Keratinocyte (primary cell): ENCODE results near the gene PRKCE.

Experiments used
- CTCF ChIP-seq, 3 experiments: IDR thresholded peaks in 1 of 3; conservative IDR thresholded peaks in 1 of 3; optimal IDR thresholded peaks in 1 of 3; 2 replicates in 2 of 3; 3 replicates in 1 of 3; pipeline versions ENCODE3 to v1.5.1; 2011; ENCODE audit warnings: low read length in 3 of 3, mild to moderate bottlenecking in 3 of 3, moderate library complexity in 2 of 3, control low read depth in 1 of 3, inconsistent platforms in 1 of 3; ENCODE audit not compliant: insufficient read depth in 2 of 3; ENCODE audit errors: extremely low read depth in 1 of 3
- EZH2 ChIP-seq: IDR thresholded peaks from one replicate; pipeline ENCODE4 v1.6.1; 2012; ENCODE audit warnings: inconsistent platforms, mild to moderate bottlenecking, low read length, moderate library complexity

- TF ChIP-seq CTCF (optimal IDR thresholded peaks at IDR 0.05 in 1 of 3, IDR thresholded peaks at IDR 0.05 in 1 of 3, conservative IDR thresholded peaks at IDR 0.05 in 1 of 3; ENCODE audit: extremely low read depth in 1 of 3, insufficient read depth in 2 of 3, low read length in 3 of 3), result no peak
- TF ChIP-seq EZH2, result no peak
Observed at GRCh38 chr2:45753381-45753780, 101.9 kb downstream of the PRKCE start.
